CD14-positive monocyte (primary cell): Measurements from ENCODE around the gene GPR17. TPM values are rescaled to one million over a fixed set of nuclear protein-coding genes. Genes with fewer than 3 reads are reported as not detected.

Experiments used
- DNase-seq, 3 donors: peaks; one replicate each; pipeline ENCODE4 v3.0.0-alpha.2; 2011 to 2022
- H2AFZ ChIP-seq: 2 replicates; pipeline ENCODE4 v1.6.0; 2012; ENCODE audit warnings: mild to moderate bottlenecking, low read depth, low read length, inconsistent platforms; ENCODE audit not compliant: insufficient read depth, poor library complexity, severe bottlenecking
- H3K27ac ChIP-seq, 2 donors: 1 replicate in 1 of 2; 2 replicates in 1 of 2; pipeline ENCODE4 v1.5.1; 2012 to 2013; ENCODE audit warnings: low read length in 2 of 2, control low read depth in 1 of 2, inconsistent platforms in 1 of 2, low read depth in 1 of 2, mild to moderate bottlenecking in 1 of 2
- H3K27me3 ChIP-seq, 2 donors: one replicate each; pipeline versions ENCODE4 v1.6.0 to v1.6.1; 2011 to 2013; ENCODE audit warnings: low read length in 2 of 2; ENCODE audit not compliant: control insufficient read depth in 2 of 2, insufficient read depth in 2 of 2
- H3K36me3 ChIP-seq, 2 donors: replicated peaks in 1 of 2; 1 replicate in 1 of 2; 2 replicates in 1 of 2; pipeline versions ENCODE4 v1.5.1 to v1.6.1; 2012 to 2013; ENCODE audit warnings: low read length in 2 of 2, control low read depth in 1 of 2, inconsistent platforms in 1 of 2, mild to moderate bottlenecking in 1 of 2; ENCODE audit not compliant: insufficient read depth in 2 of 2, control insufficient read depth in 1 of 2
- H3K4me1 ChIP-seq, 2 donors: 1 replicate in 1 of 2; 2 replicates in 1 of 2; pipeline versions ENCODE4 v1.5.1 to v1.6.1; 2012 to 2013; ENCODE audit warnings: low read length in 2 of 2, control low read depth in 1 of 2, inconsistent platforms in 1 of 2, mild to moderate bottlenecking in 1 of 2, moderate library complexity in 1 of 2; ENCODE audit not compliant: insufficient read depth in 2 of 2, control insufficient read depth in 1 of 2
- H3K4me2 ChIP-seq: replicated peaks from 2 replicates; pipeline ENCODE3; 2012; ENCODE audit warnings: low read length, moderate library complexity, mild to moderate bottlenecking; ENCODE audit not compliant: poor library complexity, severe bottlenecking; ENCODE audit errors: extremely low read depth
- H3K4me3 ChIP-seq, 3 experiments: fragments of 200-600 bp in 1 of 3; sonication (generic) in 1 of 3; replicated peaks in 1 of 3; 1 replicate in 2 of 3; 2 replicates in 1 of 3; pipeline ENCODE4 v1.5.1; 2011 to 2013; ENCODE audit warnings: low read length in 3 of 3, mild to moderate bottlenecking in 3 of 3, control low read depth in 2 of 3, low read depth in 2 of 3, inconsistent platforms in 1 of 3, moderate library complexity in 1 of 3
- H3K79me2 ChIP-seq: 2 replicates; pipeline ENCODE4 v1.6.0; 2012; ENCODE audit warnings: mild to moderate bottlenecking, control low read depth, inconsistent platforms, low read length, moderate library complexity; ENCODE audit not compliant: insufficient read depth
- H3K9ac ChIP-seq: 2 replicates; pipeline ENCODE4 v1.6.0; 2017; ENCODE audit warnings: low read length, mild to moderate bottlenecking; ENCODE audit not compliant: insufficient read depth, poor library complexity, severe bottlenecking
- H3K9me3 ChIP-seq, 2 donors: replicated peaks in 1 of 2; 1 replicate in 1 of 2; 2 replicates in 1 of 2; pipeline versions ENCODE4 v1.5.1 to v1.6.1; 2012 to 2013; ENCODE audit warnings: low read length in 2 of 2, control low read depth in 1 of 2; ENCODE audit not compliant: control insufficient read depth in 1 of 2, insufficient read depth in 1 of 2
- H4K20me1 ChIP-seq: 2 replicates; pipeline ENCODE4 v1.6.0; 2012; ENCODE audit warnings: mild to moderate bottlenecking, low read length, control low read depth, moderate library complexity; ENCODE audit not compliant: insufficient read depth
- H3K27ac Mint-ChIP-seq, 7 donors: one replicate each; pipeline ENCODE4 v1.8.0; 2020; ENCODE audit warnings: mild to moderate bottlenecking in 7 of 7, mixed read lengths in 7 of 7, moderate library complexity in 6 of 7, inconsistent platforms in 2 of 7
- H3K27me3 Mint-ChIP-seq, 3 donors: one replicate each; pipeline ENCODE4 v1.8.0; 2021 to 2022; ENCODE audit warnings: low read depth in 3 of 3, mild to moderate bottlenecking in 3 of 3, mixed read lengths in 3 of 3, moderate library complexity in 3 of 3, inconsistent platforms in 1 of 3
- H3K36me3 Mint-ChIP-seq, 2 donors: one replicate each; pipeline ENCODE4 v1.8.0; 2020; ENCODE audit warnings: mixed read lengths in 2 of 2, inconsistent platforms in 1 of 2, mild to moderate bottlenecking in 1 of 2
- H3K4me1 Mint-ChIP-seq: one replicate; pipeline ENCODE4 v1.8.0; 2020; ENCODE audit warnings: mild to moderate bottlenecking, mixed read lengths
- H3K4me3 Mint-ChIP-seq, 2 donors: one replicate each; pipeline ENCODE4 v1.8.0; 2020; ENCODE audit warnings: mild to moderate bottlenecking in 2 of 2, mixed read lengths in 2 of 2, moderate library complexity in 1 of 2
- H3K9me3 Mint-ChIP-seq, 7 donors: one replicate each; pipeline ENCODE4 v1.8.0; 2020 to 2022; ENCODE audit warnings: mixed read lengths in 7 of 7, mild to moderate bottlenecking in 6 of 7, moderate library complexity in 6 of 7, inconsistent platforms in 2 of 7
- WGBS: methylation state at CpG from one replicate; pipeline ENCODE4 v1.1.5; 2013; ENCODE audit warnings: missing lambda C conversion rate; ENCODE audit not compliant: insufficient coverage; 5-methylcytosine and 5-hydroxymethylcytosine counted together
- intact Hi-C, 2 donors: fragments of 100-400 bp; cut with micrococcal nuclease; formaldehyde crosslinking; loops; one replicate each; pipeline versions ENCODE4 v1.15.0 to v1.15.1; 2023
- polyA plus RNA-seq, 3 donors: library from polyadenylated mRNA; depleted of rRNA in 1 of 3; unstranded in 2 of 3; stranded (reverse) in 1 of 3; fragments of 300-500 nt in 2 of 3; fragments of >200 nt in 1 of 3; fragmentation: Illumina TruSeq in 2 of 3; gene quantifications; 1 replicate in 2 of 3; 2 replicates in 1 of 3; pipeline ENCODE4 v1.2.3, GENCODE V29; 2012 to 2021
- TF ChIP-seq, protein P1 (sequence below): fragments of 200-600 bp; IDR thresholded peaks from one replicate; pipeline ENCODE4 v1.8.0; 2022; ENCODE audit warnings: antibody characterized with exemption, mild to moderate bottlenecking

The GPR17 gene
- polyA plus RNA-seq, 3 donors: 0.07 TPM; not detected in 2

DNA sequence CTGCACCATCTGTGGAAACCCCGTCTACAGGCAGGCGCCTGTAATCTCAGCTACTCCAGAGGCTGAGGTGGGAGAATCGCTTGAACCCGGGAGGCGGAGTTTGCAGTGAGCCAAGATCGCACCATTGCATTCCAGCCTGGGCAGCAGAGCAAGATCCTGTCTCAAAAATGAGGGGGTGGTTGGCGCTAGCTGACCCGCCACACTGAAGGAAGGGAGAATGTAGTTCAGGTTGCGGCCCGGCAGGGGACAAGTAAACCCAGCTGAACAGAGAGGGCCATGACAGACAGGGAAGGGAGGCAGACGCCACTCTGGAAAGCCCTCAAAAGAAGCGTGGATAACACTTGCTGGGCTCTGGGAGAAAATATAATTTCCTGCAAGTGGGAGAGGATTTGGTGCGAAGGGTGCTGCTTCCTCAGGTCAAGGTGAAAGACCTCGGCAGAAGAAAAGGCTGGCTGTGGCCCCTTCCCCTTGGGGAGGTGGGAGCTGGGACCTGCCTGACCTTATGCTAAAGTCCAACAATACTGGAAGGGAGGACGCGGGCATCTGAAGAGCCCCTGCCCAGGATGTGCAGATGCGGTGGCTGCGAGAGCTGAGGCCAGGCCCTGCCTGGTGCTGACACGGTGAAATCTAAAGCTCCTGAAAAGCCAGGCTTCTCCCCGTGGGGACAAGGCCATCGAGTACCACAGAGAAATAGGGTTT, 51.7 kb downstream of the GPR17 start:
- peaks cover 2 to 4% (median 3%) of the 10 kb centered on the region in 3 donors for H3K27me3 Mint-ChIP-seq
- H3K27ac Mint-ChIP-seq: peak overlapping the region in 5 of 7 donors; percentile 41 to 73 (median 61)
- Histone ChIP-seq H3K27me3 (no peaks in the 10 kb centered on the region), H3K4me3 (no peak overlapping the region), H3K36me3 (no peaks in the 10 kb centered on the region), H3K9me3 (no peaks in the 10 kb centered on the region), H4K20me1 (peaks cover 2% of the 10 kb centered on the region), H3K9ac (no peak overlapping the region), H3K79me2 (peaks cover 2% of the 10 kb centered on the region), H3K4me2 (no peak overlapping the region), H3K27ac (no peak overlapping the region), H2AFZ (no peak overlapping the region), H3K4me1 (peaks cover 17 to 18% of the 10 kb centered on the region in 2 donors)
- WGBS: 98% methylated on average over 19 of the region's 21 CpGs
- peaks cover 18% of the 10 kb centered on the region for H3K4me1 Mint-ChIP-seq
- TF ChIP-seq, protein P1, sequence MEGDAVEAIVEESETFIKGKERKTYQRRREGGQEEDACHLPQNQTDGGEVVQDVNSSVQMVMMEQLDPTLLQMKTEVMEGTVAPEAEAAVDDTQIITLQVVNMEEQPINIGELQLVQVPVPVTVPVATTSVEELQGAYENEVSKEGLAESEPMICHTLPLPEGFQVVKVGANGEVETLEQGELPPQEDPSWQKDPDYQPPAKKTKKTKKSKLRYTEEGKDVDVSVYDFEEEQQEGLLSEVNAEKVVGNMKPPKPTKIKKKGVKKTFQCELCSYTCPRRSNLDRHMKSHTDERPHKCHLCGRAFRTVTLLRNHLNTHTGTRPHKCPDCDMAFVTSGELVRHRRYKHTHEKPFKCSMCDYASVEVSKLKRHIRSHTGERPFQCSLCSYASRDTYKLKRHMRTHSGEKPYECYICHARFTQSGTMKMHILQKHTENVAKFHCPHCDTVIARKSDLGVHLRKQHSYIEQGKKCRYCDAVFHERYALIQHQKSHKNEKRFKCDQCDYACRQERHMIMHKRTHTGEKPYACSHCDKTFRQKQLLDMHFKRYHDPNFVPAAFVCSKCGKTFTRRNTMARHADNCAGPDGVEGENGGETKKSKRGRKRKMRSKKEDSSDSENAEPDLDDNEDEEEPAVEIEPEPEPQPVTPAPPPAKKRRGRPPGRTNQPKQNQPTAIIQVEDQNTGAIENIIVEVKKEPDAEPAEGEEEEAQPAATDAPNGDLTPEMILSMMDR: no peak
- no peaks in the 10 kb centered on the region for H3K9me3 Mint-ChIP-seq
- intact Hi-C loops: no loop called here
- peaks cover 10% of the 10 kb centered on the region in 2 donors for H3K36me3 Mint-ChIP-seq
- no peak for DNase-seq
- no peak overlapping the region for H3K4me3 Mint-ChIP-seq

DNA sequence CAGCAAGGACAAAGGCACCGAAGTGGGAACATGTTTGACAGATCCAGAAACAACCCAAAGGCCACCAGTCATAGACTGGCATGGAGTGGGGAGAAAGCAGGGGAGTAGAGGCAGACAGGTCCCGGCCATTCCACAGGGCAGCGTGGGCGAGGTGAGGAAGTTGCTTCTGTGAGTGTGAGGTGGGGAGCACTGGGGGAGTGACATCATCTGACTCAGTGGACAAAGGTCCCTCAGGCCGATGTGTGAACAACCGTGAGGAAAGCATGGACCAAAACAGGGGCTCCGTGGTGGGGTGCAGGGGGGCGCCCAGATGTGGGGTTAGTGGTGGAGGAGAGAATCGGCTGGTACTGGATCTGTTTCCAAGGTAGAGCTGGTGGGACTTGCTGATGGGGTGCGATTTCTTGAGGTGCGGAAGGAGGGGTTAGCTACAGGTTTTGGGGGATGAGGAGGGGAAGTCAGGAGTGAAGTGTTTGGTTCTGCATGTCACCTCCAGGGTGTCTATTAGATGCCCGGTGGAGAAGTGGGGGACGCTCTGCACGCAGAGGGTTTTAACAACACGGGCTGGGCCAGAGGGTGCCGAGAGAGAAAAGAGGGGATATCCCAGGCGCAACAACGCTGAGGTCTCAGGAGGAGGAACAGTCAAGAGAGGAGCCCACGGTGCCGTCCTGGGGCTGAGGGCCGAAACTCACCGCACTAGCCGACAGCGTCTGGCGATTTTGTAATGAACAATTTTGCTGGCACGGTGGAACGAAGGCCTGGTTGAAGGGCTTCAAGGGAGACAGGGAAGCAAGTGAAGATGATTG, 52.8 kb downstream of the GPR17 start:
- H3K9me3 ChIP-seq: no peaks in the 10 kb centered on the region

More for the DNA sequence above, 52.8 kb downstream of the GPR17 start:
- H3K9me3 Mint-ChIP-seq: no peaks in the 10 kb centered on the region
- H3K4me1 ChIP-seq: peaks cover 28 to 30% of the 10 kb centered on the region in 2 donors
- H3K4me3 Mint-ChIP-seq: no peak overlapping the region
- no peak overlapping the region for H3K4me2 ChIP-seq
- 94% methylated on average over 24 of the region's 27 CpGs for WGBS
- H3K4me3 ChIP-seq: no peak overlapping the region
- peaks cover 26% of the 10 kb centered on the region for H3K4me1 Mint-ChIP-seq
- TF ChIP-seq, protein P1: no peak
- H2AFZ ChIP-seq: no peak overlapping the region
- peaks cover 10 to 12% of the 10 kb centered on the region in 2 donors for H3K36me3 Mint-ChIP-seq
- H3K27me3 Mint-ChIP-seq: peaks cover 2 to 4% (median 3%) of the 10 kb centered on the region in 3 donors
- H3K9ac ChIP-seq: no peak overlapping the region
- H3K36me3 ChIP-seq: no peaks in the 10 kb centered on the region
- intact Hi-C loops: no loop called here
- no peaks in the 10 kb centered on the region for H3K27me3 ChIP-seq
- DNase-seq: peak in 1 of 3 donors; percentile 32
- peak overlapping the region in 1 of 2 donors; percentile 40 for H3K27ac ChIP-seq
- peak overlapping the region; percentile 5 to 81 (median 74) for H3K27ac Mint-ChIP-seq
- H3K79me2 ChIP-seq: peaks cover 13% of the 10 kb centered on the region
- H4K20me1 ChIP-seq: peaks cover 10% of the 10 kb centered on the region
